SK-N-SH (cell line): ENCODE measurements around the gene CCK. TPM values are rescaled to one million over a fixed set of nuclear protein-coding genes. Genes with fewer than 3 reads are reported as not detected.

Experiments
- CTCF ChIA-PET: fragments of 300-600, 350-600 bp; formaldehyde crosslinking; extraction: SDS; loops from one replicate; lab custom pipeline; 2021; lab: Yijun Ruan, JAX
- POLR2A ChIA-PET: fragments of 350-600 bp; sonication (Branson Sonifier 250); formaldehyde crosslinking; extraction: SDS; loops from one replicate; lab custom pipeline; 2020; ENCODE audit warnings: antibody characterized with exemption, inconsistent platforms; lab: Yijun Ruan, JAX
- DNase-seq: peaks from one replicate; pipeline ENCODE4 v3.0.0; 2012
- H2AFZ ChIP-seq: fragments of 200-600 bp; sonication (generic); 2 replicates; pipeline ENCODE4 v1.8.1; 2016; ENCODE audit warnings: antibody characterized with exemption, mild to moderate bottlenecking, low read depth
- H3F3A ChIP-seq: fragments of 200-600 bp; sonication (generic); replicated peaks from 2 replicates; pipeline ENCODE3; 2016; ENCODE audit warnings: antibody characterized with exemption, mild to moderate bottlenecking; ENCODE audit not compliant: insufficient read depth
- H3K27ac ChIP-seq, 2 experiments: fragments of 200-500 bp in 1 of 2; fragments of 200-600 bp in 1 of 2; sonication (Bioruptor generic) in 1 of 2; sonication (generic), shearing (Covaris generic) in 1 of 2; 2 replicates each; pipeline versions ENCODE4 v1.5.1 to v1.6.1; 2014 to 2016; ENCODE audit warnings: low read depth in 2 of 2, inconsistent platforms in 1 of 2, low read length in 1 of 2, mild to moderate bottlenecking in 1 of 2, mixed read lengths in 1 of 2
- H3K27me3 ChIP-seq: fragments of 200-600 bp; sonication (generic), shearing (Covaris generic); 2 replicates; pipeline ENCODE4 v1.6.1; 2016; ENCODE audit warnings: mixed run types; ENCODE audit not compliant: insufficient read depth
- H3K36me3 ChIP-seq, 2 experiments: fragments of 200-500 bp in 1 of 2; fragments of 200-600 bp in 1 of 2; sonication (Bioruptor generic) in 1 of 2; sonication (generic) in 1 of 2; replicated peaks in 1 of 2; 2 replicates each; pipeline versions ENCODE3 to v1.5.1; 2014 to 2016; ENCODE audit warnings: low read length in 1 of 2, mild to moderate bottlenecking in 1 of 2; ENCODE audit not compliant: insufficient read depth in 2 of 2, control insufficient read depth in 1 of 2
- H3K4me1 ChIP-seq, 2 experiments: fragments of 200-500 bp in 1 of 2; fragments of 200-600 bp in 1 of 2; sonication (Bioruptor generic) in 1 of 2; sonication (generic), shearing (Covaris generic) in 1 of 2; 2 replicates each; pipeline versions ENCODE4 v1.5.1 to v1.6.1; 2014 to 2016; ENCODE audit warnings: low read depth in 1 of 2, low read length in 1 of 2, mixed run types in 1 of 2; ENCODE audit not compliant: insufficient read depth in 2 of 2, control insufficient read depth in 1 of 2
- H3K4me2 ChIP-seq: fragments of 200-600 bp; sonication (generic), shearing (Covaris generic); 2 replicates; pipeline ENCODE4 v1.6.1; 2017; ENCODE audit warnings: mixed run types
- H3K4me3 ChIP-seq, 2 experiments: fragments of 200-500 bp in 1 of 2; fragments of 200-600 bp in 1 of 2; sonication (Bioruptor generic) in 1 of 2; sonication (generic), shearing (Covaris generic) in 1 of 2; 2 replicates each; pipeline versions ENCODE4 v1.5.1 to v1.8.1; 2014 to 2016; ENCODE audit warnings: low read depth in 2 of 2, inconsistent platforms in 1 of 2, low read length in 1 of 2, mild to moderate bottlenecking in 1 of 2, mixed read lengths in 1 of 2, moderate library complexity in 1 of 2
- H3K79me2 ChIP-seq: fragments of 200-600 bp; sonication (generic); 2 replicates; pipeline ENCODE4 v1.8.1; 2017; ENCODE audit warnings: mild to moderate bottlenecking; ENCODE audit not compliant: insufficient read depth
- H3K9ac ChIP-seq: fragments of 200-600 bp; sonication (generic); 2 replicates; pipeline ENCODE4 v1.6.1; 2017; ENCODE audit warnings: mixed run types
- H3K9me2 ChIP-seq: fragments of 200-600 bp; sonication (generic); 2 replicates; pipeline ENCODE4 v1.6.1; 2017; ENCODE audit warnings: mixed run types
- H3K9me3 ChIP-seq: fragments of 200-600 bp; sonication (generic); 2 replicates; pipeline ENCODE4 v1.6.1; 2017; ENCODE audit warnings: mixed run types, mild to moderate bottlenecking, moderate library complexity
- H4K20me1 ChIP-seq: fragments of 200-600 bp; sonication (generic); 2 replicates; pipeline ENCODE4 v1.6.1; 2017; ENCODE audit warnings: mild to moderate bottlenecking, mixed run types; ENCODE audit not compliant: insufficient read depth
- EZH2phosphoT487 ChIP-seq: fragments of 200-600 bp; sonication (generic); IDR thresholded peaks from 2 replicates; pipeline ENCODE4 v1.6.1; 2017; ENCODE audit warnings: low read depth, mixed run types, mild to moderate bottlenecking, antibody characterized with exemption, moderate library complexity, borderline replicate concordance
- MAX ChIP-seq: IDR thresholded peaks from 2 replicates; pipeline ENCODE4 v1.4.0; 2012; ENCODE audit warnings: low read depth
- NFIC ChIP-seq: IDR thresholded peaks from 2 replicates; pipeline ENCODE4 v1.4.0; 2012; ENCODE audit warnings: borderline replicate concordance
- RXRA ChIP-seq: IDR thresholded peaks from 2 replicates; pipeline ENCODE4 v1.4.0; 2012; ENCODE audit warnings: low read depth, mild to moderate bottlenecking, borderline replicate concordance
- TCF12 ChIP-seq: IDR thresholded peaks from 2 replicates; pipeline ENCODE4 v1.4.0; 2012
- TEAD4 ChIP-seq: IDR thresholded peaks from 2 replicates; pipeline ENCODE4 v1.4.0; 2012; ENCODE audit warnings: mild to moderate bottlenecking, borderline replicate concordance; ENCODE audit not compliant: insufficient read depth
- whole genome bisulfite sequencing: methylation state at CpG from one replicate; pipeline ENCODE4 v1.1.6; 2017; ENCODE audit warnings: low lambda C conversion rate; 5-methylcytosine and 5-hydroxymethylcytosine counted together
- polyA plus RNA-seq, 3 experiments: library from polyadenylated mRNA; depleted of rRNA; stranded (reverse); fragments of >200 nt; gene quantifications; 2 replicates each; pipeline ENCODE4 v1.2.3, GENCODE V29; 2012
- TF ChIP-seq, protein P1 (sequence below): IDR thresholded peaks from 2 replicates; pipeline ENCODE4 v1.6.1; 2012; ENCODE audit warnings: mild to moderate bottlenecking, low read depth, low read length, moderate library complexity

Gene CCK
- polyA plus RNA-seq, 1 of the 3 experiments (the other 2 are of a cell fraction), result not detected

DNA sequence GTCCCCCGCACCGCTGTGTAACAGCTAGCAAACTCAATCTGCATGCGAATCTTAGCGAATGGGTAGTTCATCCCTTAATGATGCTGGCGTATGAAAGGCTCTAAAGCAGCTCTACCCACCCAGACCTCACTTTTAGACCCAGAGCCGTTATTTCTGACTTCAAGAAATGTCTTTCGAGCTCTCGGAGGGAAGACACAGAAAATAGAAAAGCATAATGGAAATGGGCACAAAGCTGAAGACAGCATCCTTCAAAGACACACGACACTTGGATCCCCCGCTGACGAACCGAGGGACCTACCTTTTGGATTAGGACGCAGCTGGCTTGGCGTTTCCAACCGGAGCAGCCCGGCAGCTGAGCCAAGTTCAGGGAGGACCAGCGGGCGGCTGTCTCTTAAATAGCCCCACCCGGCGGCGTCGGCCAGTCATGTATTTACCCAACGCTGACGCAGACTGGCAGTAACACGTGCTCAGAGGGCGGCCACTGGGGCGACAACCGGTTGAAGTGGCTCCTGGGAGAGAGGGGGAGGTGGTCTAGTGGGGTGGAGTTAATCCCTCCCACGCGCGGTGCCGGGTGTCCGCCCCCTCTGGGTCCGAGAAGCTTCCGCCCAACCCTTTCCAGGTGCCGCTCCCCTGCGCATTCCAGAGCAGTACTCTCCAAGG, 1.5 kb downstream of the CCK start:
- H3K36me3 ChIP-seq, result no peaks in the 10 kb centered on the region
- no peaks in the 10 kb centered on the region for H3K79me2 ChIP-seq
- peak overlapping the region; percentile 71 for H3K4me2 ChIP-seq
- peaks cover 0 to 8% of the 10 kb centered on the region in 2 experiments; a peak in 1 of 4 replicates for H3K4me1 ChIP-seq
- no peaks in the 10 kb centered on the region for H3K9me2 ChIP-seq
- peak; percentile 34; the same call in 1 of the 2 replicates for TF ChIP-seq MAX
- no peak for TF ChIP-seq EZH2phosphoT487
- TF ChIP-seq, all 33 proteins: peak for 1
- POLR2A ChIA-PET, result no interaction called here
- CTCF ChIA-PET, result interaction anchor here (0.7 to 10.3 kb wide), 6 partner anchors 16 to 179 kb away, joined by 3 to 103 read pairs (median 4); no protein-coding TSS in a partner anchor
- Histone ChIP-seq H3F3A (peaks cover 3% of the 10 kb centered on the region), H3K27me3 (peaks cover 59% of the 10 kb centered on the region), H2AFZ (peak overlapping the region; percentile 63; the same call in 1 of the 2 replicates), H3K9ac (no peak overlapping the region), H3K27ac (no peak overlapping the region), H4K20me1 (no peaks in the 10 kb centered on the region), H3K4me3 (no peak overlapping the region; a peak in 1 of 4 replicates), H3K9me3 (no peaks in the 10 kb centered on the region)
- 7% methylated on average over 26 of the region's 37 CpGs for WGBS
- DNase-seq, result peak; percentile 67

DNA sequence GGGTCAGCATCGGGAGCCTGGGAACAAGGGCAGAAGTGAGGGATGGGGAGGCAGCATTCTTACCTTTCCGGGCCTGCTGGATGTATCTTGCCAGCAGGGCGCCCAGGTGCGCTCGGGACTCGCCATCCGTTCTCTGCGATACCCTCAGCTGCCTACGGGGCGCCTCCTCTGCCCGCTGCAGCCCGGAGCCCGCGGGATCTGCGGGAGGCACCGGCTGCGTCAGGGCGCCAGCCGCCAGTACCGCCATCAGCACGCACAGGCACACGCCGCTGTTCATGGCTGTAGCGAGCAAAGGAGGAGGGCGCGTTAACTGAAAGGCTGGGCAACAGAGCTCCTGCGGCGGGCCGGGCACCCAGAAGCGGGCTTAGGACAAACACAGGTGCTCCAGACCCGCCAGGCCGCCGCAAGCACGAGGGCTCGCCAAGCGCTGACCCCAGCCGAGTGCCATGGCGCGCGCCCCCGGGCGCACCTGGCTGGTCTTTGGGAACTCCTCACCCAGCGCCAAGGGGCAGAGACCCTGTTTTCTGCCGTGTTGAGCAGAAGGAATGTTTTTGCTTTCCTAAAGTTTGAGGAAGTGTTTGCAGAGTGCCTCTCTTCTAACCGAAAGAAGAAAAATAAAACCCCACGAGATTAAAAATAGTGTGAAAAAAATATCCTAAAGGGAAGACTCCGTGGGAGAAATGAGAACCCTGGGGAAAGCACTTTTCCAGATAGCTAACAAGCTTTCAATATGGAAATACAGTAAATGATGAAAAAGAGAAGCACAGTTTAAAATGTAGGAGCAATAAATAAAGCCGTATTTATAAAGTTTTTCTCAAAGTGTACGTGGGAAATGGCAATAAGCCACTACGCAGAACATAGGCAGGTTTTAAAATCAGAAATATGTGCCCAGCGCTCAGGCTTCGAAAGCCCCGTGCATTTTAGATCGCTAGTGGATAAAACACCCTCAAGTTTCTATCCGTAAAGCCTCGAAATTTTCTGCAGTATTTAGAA, 2.3 kb downstream of the CCK start:
- Histone ChIP-seq H3F3A (peaks cover 3% of the 10 kb centered on the region), H3K4me1 (peaks cover 0 to 8% of the 10 kb centered on the region in 2 experiments; a peak in 1 of 4 replicates), H4K20me1 (no peaks in the 10 kb centered on the region), H3K27ac (no peak overlapping the region), H3K4me3 (no peak overlapping the region), H2AFZ (no peak overlapping the region), H3K79me2 (no peaks in the 10 kb centered on the region), H3K9ac (no peak overlapping the region), H3K36me3 (no peaks in the 10 kb centered on the region)
- POLR2A ChIA-PET, result no interaction called here
- 11% methylated on average over 41 of the region's 56 CpGs for WGBS
- CTCF ChIA-PET, result interaction anchor here (0.7 to 10.3 kb wide), 7 partner anchors 16 to 180 kb away, joined by 3 to 103 read pairs (median 5); no protein-coding TSS in a partner anchor
- no peak for TF ChIP-seq RXRA
- no peak for TF ChIP-seq TCF12
- TF ChIP-seq TEAD4, result no peak
- TF ChIP-seq, protein P1, sequence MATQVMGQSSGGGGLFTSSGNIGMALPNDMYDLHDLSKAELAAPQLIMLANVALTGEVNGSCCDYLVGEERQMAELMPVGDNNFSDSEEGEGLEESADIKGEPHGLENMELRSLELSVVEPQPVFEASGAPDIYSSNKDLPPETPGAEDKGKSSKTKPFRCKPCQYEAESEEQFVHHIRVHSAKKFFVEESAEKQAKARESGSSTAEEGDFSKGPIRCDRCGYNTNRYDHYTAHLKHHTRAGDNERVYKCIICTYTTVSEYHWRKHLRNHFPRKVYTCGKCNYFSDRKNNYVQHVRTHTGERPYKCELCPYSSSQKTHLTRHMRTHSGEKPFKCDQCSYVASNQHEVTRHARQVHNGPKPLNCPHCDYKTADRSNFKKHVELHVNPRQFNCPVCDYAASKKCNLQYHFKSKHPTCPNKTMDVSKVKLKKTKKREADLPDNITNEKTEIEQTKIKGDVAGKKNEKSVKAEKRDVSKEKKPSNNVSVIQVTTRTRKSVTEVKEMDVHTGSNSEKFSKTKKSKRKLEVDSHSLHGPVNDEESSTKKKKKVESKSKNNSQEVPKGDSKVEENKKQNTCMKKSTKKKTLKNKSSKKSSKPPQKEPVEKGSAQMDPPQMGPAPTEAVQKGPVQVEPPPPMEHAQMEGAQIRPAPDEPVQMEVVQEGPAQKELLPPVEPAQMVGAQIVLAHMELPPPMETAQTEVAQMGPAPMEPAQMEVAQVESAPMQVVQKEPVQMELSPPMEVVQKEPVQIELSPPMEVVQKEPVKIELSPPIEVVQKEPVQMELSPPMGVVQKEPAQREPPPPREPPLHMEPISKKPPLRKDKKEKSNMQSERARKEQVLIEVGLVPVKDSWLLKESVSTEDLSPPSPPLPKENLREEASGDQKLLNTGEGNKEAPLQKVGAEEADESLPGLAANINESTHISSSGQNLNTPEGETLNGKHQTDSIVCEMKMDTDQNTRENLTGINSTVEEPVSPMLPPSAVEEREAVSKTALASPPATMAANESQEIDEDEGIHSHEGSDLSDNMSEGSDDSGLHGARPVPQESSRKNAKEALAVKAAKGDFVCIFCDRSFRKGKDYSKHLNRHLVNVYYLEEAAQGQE, result no peak
- no peak; the same call in 1 of the 2 replicates for TF ChIP-seq EZH2phosphoT487
- TF ChIP-seq NFIC, result no peak
- TF ChIP-seq, all 33 proteins: peak for 0
- peak; percentile 74 for DNase-seq
- Histone ChIP-seq H3K4me2 (peak overlapping the region; percentile 71), H3K27me3 (peaks cover 59% of the 10 kb centered on the region), H3K9me2 (no peaks in the 10 kb centered on the region), H3K9me3 (no peaks in the 10 kb centered on the region)
